Activated T-cell treated with anti-CD3 and anti-CD28 coated beads for 24 hours (primary cell): ENCODE data around the gene ABCA4.
"Not testable (repeated sequence)": the region's sequence is repeated elsewhere in the genome, so short reads cannot be mapped to it uniquely, and the experiment has no call there.

Experiments used
- DNase-seq: peaks from one replicate; pipeline ENCODE4 v3.0.0-alpha.2; 2020; ENCODE audit warnings: low read depth

The ABCA4 gene

GRCh38 chr1:93979040-93979717, 141.8 kb downstream of the ABCA4 start:
- DNase-seq = no peak

DNA sequence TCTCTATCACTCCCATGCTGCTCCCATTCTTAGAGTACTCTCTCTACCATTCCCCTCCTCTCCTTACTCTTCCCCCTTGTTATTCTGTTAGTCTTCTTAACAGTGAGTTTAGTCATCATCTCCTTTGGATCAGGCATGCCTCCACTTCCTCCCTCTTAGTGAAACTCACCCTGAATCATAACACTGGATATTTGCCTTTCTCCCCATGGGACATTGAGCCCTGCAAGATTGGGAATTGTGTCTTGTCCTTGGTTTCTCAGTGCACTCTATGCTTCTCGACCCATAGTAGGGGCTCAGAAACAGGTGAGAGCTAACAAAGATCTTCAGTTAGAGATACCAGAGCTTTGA, 143.4 kb downstream of the ABCA4 start:
- no peak for DNase-seq

GRCh38 chr1:93976711-93977597, 144.0 kb downstream of the ABCA4 start:
- DNase-seq = no peak

GRCh38 chr1:93976291-93976690, 144.7 kb downstream of the ABCA4 start:
- DNase-seq = no peak

DNA sequence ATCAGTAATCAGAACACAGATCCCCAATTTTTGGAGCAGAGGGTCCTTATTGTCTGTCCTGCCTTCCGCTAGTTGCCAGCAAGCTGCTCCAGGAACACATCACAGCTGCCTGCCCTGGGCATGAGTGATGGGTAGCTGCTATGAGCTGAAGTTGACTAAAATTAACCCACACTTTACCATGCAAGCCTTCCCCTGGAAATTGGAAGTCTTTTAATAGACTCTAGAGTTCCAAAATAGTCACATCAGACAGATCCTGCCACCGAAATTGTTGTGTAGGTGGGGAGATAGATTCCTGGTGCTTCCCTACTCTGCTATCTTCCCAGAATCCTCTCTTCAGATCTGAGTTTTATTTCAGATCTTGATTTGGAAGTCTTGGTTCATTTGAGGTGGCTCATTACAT, 148.6 kb downstream of the ABCA4 start:
- no peak for DNase-seq

GRCh38 chr1:93969887-93970286, 151.1 kb downstream of the ABCA4 start:
- no peak for DNase-seq

DNA sequence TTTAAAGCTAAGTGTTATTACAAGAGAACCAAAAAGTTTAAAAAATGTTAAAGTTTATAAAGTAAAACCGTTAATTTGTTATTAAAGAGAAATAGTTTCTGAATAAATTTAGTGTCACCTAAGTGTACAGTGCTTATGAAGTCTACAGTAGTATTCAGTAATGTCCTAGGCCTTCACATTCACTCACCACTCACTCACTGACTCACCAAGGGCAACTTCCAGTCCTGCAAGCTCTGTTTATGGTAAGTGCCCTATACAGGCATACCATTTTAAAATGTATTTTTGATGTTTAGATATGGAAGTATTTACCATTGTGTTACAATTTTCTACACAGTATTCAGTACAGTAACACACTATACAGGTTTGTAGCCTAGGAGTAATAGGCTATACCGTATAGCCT, 151.6 kb downstream of the ABCA4 start:
- no peak for DNase-seq

- no peak for DNase-seq
Measured at GRCh38 chr1:93967306-93967705, 153.6 kb downstream of the ABCA4 start.

DNA sequence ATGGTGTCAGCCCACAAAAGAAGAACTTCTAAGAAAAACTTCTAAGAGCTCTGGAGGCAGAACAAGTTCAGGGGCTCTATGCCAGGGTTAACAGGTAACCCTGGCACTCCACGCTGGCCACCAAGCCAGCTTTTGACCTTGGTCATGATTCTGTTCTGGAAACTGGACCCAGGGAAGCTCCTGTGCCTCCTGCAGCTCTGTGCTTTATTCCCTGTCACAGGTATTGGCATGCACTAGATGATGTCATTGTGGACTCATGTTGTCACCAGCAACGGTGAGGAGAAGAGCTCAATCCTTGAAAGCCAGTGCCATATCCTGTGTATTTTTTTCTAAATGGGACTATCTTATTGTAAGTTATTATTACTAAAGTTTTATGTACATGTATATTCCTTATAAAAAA, 155.1 kb downstream of the ABCA4 start:
- DNase-seq = no peak

GRCh38 chr1:93965256-93965655, 155.7 kb downstream of the ABCA4 start:
- no peak for DNase-seq

DNA sequence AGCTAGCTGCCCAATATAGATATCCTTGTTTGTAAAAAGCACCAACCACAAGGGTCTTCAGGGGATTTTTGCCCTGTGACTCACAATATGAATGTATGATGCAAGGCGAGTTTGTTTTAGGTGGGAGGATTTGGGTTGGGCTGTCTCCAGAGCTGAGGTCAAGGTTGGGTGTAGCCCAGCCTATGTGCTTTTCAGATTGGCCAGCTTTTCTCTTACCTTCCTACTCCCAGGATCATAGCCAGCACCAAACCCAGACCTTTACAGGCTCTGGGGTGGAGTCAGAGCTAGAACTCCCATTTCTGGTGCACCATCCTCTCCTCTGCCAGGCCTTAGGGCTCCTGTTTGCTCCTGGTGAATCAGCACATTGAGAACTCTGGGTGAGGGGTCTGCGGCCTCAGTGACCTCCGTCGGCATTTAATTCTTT, 156.2 kb downstream of the ABCA4 start:
- DNase-seq = no peak

DNA sequence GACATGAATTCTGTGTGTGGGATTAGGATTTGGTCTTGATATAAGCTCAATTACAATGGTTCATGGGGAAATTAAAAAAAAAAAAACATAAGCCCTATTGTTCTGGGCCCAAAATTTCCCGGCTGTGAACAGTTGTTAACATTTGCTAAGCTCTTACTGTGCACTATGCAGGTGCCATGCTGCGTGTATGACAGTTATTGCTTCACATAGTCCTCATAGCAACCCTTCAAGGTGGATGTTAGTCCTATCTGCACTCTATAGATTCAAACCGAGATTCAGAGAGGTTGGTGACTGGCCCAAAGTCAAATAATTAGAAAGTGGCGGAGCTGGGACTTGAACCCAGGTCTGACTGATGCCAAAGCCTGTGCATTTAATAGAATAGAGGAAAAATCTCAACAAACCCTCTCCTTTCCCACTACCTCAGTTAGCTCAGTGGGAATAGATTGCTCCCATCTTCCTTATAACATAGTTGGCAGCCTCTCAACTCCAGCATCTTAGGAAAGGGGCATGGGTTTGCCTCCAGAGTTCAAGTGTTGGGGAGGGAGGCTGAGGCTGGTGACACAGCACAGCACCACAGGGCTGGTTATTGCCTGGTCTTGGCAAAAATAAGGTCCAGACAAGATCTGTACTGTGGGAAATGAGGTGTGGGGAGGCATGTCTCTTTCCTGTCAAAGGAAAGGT, 156.7 kb downstream of the ABCA4 start:
- no peak for DNase-seq

DNA sequence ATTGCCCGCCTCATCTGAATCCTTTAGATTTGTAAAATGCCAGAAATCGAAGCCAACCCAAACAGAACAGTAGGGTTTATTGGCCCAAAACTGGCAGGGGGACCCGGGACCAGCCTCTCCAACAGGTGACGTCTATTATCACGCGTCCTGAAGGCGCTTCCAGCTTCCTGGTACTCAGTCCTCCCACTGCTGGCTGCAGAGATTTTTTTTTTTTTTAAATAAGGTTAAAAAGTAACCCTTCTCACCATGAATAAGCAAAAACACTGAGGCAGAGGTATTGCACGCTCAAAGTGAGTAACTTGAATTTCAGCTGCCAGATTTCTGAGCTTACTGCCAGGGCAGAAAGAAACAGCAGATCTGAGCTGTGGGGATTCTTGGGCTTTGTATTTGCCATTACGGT, 157.4 kb downstream of the ABCA4 start:
- no peak for DNase-seq

- no peak for DNase-seq
Measured at GRCh38 chr1:93961906-93962305, 159.0 kb downstream of the ABCA4 start.

- no peak for DNase-seq
Measured at GRCh38 chr1:93961443-93961842, 159.5 kb downstream of the ABCA4 start.

- DNase-seq = no peak
Measured at GRCh38 chr1:93960641-93961147, 160.3 kb downstream of the ABCA4 start.

DNA sequence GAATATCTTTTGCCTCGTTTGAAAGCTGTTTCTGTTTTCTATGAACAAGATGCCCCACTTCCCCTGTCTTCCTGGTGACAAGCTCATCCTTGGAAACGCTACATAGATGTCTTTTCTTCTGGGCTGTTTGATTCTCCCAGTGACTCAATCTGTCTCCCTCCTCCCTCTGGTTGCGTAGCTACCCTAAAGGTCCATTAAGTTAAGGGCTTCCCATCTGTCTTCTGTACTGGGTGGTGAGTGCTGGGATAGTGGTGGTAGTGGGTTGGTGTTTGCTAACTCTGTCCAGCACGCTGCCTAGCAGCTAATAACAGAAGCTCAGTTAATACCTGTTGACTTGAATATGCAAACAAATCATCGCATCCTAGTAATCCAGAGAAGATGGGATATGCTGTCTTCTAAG, 161.5 kb downstream of the ABCA4 start:
- DNase-seq = no peak

- no peak for DNase-seq
Measured at GRCh38 chr1:93958726-93959100, 162.2 kb downstream of the ABCA4 start.

- no peak for DNase-seq
Measured at GRCh38 chr1:93958032-93958725, 162.8 kb downstream of the ABCA4 start.

DNA sequence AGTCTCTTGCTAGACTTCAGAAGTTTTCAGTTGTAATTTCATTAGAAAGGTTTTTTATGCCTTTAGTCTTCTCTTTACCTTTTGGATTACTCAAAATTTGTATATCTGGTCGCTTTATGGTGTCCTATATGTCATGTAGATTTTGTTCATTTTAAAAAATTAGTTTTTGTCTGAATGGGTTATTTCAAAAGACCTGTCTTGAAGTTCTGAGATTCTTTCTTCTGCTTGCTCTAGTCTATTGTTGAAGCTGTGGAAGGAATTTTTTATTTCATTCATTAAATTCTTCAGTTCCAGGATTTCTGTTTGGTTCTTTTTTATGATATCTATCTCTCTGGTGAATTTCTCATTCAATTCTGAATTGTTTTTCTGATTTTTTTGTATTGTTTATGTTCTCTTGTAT, 165.2 kb downstream of the ABCA4 start:
- no peak for DNase-seq

DNA sequence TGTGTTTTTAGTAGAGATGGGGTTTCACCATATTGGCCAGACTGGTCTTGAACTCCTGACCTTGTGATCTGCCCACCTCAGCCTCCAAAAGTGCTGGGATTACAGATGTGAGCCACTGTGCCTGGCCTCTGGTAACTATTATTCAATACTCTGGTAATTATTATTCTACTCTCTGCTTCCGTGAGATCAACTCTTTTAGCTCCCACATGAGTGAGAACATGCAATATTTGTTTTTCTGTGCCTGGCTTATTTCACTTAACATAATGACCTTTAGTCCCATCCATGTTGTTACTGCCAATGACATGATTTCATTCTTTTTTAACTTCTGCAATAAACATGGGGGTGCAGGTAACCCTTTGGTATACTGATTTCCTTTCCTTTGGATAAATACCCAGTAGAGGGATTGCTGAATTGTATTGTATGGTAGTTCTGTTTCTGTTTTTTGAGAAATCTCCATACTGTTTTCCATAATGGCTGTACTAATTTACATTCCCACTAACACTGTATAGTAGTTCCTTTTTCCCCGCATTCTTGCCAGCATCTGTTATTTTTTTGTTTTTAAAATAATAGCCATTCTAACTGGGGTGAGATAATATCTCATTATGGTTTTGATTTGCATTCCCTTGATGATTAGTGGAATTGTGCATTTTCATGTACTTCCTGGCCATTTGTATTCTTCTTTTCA, 173.8 kb downstream of the ABCA4 start:
- not testable (repeated sequence) for DNase-seq
